TTC549 (cell line): Measurements from ENCODE around the gene GUCA1C.

Experiments
- FAIRE-seq: peaks from 2 replicates; lab custom pipeline; 2012; peaks lifted over from hg19 to GRCh38; lab: Jason Lieb, UNC

The GUCA1C gene, protein sequence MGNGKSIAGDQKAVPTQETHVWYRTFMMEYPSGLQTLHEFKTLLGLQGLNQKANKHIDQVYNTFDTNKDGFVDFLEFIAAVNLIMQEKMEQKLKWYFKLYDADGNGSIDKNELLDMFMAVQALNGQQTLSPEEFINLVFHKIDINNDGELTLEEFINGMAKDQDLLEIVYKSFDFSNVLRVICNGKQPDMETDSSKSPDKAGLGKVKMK

DNA sequence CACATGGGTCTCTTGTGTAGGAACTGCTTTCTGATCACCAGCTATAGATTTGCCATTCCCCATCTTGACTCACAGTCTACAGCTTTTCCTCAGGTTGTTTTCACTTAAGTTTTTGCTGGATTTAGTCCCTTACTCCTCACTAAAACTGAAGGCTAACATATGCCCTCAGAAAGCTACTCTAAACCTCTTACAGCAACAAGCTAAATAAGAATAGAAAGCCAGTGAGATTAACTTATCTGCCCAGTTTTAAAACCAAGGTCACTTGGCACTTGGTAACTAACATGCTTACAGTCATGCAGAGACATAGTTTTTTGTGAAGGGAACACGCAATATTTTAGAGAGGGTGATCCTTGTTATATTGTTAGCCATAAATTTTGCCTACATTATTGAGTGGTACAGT is at the start of gene GUCA1C:
Gene GUCA1C (minus strand): TSS at position 180 of the 400 bp plus-strand sequence. CDS start 117 bp downstream, at position 63.
- no peak for FAIRE-seq

DNA sequence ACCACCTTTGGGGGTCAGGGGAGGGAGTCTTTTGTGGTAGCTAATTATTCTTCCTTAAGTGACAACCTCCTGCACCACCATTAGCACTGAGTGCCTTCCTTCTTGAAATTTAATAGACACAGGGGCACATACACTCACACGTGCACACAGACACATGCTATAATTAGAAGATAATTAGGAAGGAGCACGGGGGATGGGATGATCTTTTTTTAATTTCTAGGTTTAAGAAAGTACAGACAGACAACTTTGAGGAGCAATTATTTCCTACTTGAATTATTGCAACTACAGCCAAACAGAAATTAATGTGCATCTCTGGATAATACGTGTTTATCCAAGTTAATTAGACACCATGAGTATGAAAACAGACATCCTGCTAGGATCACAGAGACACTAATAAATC is 44.8 kb upstream of the GUCA1C start:
- FAIRE-seq = no peak

DNA sequence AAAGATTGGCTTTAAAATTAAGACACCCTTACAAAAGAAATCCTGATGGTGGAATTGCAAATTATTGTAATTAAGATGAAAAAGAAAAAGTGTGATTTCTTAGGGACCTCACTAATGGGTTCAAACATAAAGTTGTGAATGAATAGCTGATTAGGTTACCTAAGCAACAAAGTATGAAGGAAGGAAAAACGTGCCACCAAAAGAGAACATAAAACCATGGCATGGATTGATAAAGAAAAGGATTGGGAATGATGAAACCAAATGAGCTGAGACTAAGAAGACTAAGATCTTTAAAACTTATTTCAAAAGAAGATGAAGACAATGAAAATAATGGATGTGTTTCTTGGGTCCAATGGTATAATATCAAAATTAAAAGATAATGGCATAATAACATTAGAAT is 32.2 kb upstream of the GUCA1C start:
- FAIRE-seq = no peak

DNA sequence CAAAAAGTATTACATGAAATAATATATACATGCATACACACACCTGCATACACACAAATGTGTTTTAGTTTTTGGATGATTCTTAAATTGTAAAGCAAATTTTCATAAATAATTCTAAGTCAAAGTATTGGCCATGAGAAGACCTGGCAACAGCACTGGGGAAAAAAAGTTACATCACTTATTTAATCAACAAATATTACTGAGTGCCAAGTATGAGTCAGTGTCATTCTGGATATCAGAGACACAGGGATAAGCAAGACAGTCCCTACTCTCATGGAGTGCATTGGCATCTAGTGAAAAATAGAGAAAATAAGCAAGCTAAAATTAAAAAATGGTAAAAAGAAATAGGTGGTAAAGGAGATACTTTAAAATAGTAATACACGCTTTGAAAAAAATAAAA is 29.4 kb upstream of the GUCA1C start:
- no peak for FAIRE-seq

DNA sequence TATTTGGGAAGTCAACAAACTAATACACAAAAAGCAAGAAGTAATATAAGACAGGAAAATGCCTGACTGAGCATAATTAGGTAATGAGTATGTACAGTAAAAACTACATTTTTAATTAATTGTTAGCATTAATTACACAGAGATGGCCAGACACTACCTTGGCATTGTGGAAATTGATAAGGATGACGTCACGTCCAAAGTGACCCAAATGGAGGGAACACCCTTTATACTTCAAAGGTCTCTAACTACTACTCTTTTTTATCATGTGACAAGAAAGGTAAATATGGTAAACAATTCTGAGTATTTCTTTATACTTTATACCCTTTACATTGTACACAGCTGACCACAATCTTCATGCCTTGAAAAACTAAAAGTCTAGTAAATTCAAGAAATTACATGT is 22.4 kb upstream of the GUCA1C start:
- no peak for FAIRE-seq

DNA sequence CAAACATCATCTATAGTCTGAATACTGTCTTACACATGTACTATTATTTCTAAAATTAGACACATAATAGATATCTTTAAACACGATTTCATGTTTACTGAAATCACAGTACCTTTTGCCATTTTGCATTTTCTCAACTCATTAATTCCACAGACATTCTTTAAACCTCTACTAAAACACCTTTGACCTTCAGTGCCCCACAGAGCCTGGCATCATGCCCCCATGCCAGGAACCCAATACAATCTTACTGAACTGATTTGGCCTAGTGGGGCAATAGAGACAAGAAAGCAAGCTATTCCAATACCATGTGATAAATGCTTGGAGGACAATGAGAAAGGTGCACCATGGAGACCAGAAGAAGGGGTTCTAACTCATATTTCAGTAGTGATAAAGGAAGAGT is 19.3 kb upstream of the GUCA1C start:
- no peak for FAIRE-seq

DNA sequence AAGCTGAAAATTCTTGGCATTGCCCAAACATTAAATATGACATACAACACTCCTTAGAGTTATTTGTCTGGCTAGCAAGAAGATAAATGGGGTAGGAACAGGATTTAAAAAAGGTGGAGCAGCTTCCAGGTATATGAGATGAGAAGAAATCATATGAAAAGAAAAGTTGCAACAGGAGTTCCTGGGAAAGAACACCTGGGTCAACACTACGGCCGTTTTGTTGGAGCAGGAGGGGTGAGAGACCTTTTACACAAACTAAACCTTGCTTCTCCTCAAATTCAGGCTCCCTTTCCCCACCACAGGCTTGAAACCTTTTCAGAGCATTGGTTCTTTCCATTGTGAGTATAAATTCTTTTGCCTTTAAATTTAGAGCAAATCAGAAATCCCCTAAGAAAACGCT is 18.8 kb upstream of the GUCA1C start:
- no peak for FAIRE-seq

DNA sequence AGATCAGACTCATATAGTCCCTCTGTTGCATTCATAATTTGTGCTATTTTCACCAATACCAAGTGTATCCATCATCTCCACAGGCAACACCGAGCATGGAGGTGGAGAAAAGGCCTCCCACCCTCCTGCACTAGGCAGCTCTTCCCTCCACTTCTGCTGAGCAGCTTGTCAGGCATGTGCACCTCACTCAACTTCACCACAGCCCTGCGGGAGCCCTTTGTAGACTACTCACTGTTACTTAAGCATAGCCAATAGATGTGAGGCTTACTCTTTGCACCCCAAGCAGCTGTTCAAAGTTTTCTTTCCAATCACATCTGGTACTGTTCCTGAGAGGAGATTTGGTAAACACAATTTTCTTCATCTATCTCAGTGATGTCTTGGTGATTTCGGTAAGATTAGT is 16.9 kb upstream of the GUCA1C start:
- FAIRE-seq = no peak

DNA sequence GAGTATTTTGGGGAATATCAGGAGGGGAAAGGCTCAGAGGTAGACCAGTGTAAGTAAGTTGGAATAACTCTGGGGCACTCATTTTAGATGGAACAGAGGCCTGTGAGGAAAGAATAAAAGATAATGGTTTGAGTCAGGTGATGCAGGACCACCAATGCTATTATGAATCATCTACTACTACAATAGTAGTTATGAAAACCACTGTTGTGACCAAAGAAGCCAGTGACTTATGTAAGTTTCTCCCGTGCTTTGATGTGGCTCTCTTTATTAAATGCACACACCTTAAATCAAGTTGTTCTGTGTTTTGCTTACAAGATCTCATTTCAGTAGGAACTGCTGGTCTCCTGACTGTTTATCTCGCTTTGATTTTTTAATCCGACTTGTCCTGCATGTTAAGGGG is 13.1 kb upstream of the GUCA1C start:
- no peak for FAIRE-seq

DNA sequence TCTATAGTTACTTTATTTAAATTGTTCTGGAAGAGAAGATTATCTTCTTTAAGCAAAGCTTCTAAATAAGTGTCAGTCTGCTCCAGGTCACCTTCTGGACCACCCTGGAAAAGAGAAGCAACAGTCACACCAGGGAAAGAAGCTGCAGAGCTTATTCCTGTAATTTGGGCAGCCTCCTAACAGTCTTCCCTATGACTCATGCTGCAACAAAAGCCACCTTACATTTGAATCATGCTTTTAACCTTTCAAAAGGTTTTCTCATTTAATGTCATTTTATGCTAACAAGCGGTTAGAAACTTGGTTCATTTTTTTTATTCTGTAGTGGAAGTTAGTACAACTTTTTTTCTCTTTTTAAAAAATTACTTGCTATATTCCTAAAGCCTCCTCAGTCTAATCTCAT is 5.3 kb upstream of the GUCA1C start:
- FAIRE-seq = no peak

DNA sequence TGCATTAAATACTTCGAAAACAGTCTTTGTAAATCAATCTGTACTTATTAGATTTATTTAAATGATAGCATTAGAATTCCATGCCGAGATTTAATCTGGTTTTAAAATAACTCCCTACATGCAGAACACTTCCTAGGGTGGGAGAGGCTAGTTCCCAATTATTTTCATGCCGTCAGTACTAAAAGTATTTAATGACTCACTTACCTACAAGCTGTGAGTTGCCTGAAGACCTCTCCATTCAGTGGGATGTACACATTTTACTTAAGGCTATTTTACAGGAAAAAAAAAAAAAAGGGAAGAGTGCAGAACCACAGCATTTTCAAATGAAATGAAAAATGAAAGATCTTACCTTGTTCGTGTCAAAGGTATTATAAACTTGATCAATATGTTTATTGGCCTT is 469 bp downstream of the GUCA1C start:
- no peak for FAIRE-seq

DNA sequence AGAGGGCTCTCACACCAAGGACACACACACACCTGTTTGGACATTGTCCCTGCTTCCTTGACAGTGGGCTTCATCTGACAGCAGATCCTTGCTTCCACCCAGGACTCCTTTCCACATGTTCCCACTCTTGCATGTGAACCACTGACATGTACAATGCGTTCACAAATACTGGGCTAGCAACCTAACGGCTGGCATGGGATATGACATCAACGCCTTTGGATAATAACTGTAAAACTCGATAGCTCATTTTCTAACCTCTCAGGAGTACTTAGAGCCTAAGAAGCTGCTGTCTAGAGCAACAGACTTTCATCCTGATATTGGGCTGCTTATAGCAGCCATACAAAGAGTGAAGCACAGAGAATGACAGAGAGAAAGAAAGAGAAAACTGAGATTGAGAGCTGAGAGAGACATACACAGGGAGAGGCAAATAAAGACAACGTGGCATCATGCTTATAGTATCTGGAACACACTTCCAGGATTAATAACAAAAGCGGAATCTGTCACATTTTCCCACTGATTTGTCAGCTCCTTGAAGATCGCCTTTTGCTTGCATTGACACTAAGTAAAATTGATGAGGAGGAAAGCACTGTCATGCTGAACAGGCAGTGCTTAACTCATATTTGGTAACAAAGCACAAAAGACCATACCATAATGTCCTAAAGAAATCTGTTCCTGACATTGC is 1.7 kb downstream of the GUCA1C start:
- no peak for FAIRE-seq

DNA sequence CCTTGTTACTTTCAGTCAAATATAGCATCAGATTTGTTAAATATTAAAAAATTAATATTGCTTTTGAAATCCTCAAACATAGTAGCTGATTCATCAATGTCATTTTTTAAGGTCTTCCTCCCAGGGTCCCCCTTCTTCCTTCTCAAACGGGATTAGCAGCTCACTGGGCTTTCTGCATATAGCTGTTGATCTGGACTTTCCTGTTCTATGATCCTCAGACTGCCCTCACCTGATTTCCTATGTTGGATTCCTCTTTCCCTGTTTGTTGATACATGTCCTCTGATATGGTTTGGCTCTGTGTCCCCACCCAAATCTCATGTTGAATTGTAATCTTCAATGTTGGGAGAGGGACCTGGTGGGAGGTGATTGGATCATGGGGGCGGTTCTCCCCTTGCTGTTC is 5.8 kb downstream of the GUCA1C start:
- FAIRE-seq = no peak

DNA sequence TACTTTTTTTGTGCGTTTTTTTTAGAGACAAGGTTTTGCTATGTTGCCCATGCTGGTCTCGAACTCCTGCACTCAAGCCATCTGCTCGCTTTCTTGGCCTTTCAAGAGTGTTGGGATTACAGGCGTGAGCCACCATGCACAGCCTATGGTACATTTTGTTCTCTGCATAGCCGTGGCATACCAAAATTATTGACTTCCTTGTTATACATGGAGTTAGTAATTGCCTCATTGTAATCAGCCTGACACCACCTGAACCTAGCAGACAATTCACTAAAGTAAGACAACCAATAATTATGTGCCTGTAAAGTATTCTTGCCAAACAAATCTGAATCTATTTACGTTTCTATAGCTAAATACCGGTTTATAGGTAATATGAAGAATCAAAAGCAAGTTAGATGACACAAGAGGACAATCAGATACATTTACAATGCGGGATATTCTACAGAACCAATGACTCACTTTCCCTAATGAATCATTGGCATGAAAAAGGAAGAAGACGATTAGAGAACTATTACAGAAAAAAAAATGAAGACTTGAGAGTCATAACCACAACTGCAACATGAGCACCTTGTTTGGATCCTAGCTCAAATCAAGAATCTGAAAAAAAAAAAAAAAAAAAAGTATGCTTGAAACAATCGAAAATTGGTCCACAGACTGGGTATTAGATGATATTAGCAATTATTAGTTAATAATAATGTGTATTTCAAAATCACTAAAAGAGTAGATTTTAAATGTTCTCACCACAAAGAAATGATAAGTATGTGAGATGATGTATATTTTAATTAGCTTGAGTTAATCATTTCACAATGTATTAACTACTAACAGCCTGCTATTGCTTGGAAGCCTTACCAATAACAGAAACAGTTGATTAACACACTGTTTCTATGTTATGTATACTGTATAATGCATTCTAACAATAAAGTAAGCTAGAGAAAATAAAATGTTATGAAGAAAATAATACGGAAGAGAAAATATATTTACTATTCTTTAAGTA is 7.1 kb downstream of the GUCA1C start:
- no peak for FAIRE-seq

DNA sequence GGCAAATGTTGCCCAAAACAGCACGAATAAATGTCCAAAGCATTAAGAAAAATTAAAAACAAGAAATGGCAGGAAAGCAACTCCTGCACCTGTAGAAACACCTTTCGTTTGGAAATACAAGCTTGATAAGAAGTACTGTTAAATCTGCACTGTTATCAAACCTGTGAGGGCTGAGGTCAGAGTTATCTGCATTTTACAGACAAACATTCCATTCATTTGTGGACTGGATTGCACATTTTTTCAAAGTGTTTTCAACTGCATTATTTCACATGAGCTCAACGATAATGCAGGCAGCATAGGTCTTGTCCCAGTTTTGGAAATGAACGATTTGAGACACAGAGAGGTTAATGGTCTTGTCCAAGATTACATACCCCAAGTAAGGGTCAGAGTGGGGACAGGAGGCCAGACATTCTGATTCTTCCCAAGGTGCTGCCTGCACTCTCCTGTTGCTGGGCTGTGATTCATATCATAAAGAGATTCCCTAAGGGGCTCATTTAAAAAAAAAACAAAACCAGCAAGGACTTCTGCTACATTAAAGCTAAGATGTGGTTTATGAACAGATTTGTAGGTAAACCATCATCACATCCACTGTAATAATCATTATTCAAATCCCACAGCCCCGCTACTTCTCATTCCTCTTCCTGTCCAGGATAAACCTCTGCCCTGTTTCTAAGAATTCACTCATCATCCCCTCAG is 13.0 kb downstream of the GUCA1C start:
- no peak for FAIRE-seq

DNA sequence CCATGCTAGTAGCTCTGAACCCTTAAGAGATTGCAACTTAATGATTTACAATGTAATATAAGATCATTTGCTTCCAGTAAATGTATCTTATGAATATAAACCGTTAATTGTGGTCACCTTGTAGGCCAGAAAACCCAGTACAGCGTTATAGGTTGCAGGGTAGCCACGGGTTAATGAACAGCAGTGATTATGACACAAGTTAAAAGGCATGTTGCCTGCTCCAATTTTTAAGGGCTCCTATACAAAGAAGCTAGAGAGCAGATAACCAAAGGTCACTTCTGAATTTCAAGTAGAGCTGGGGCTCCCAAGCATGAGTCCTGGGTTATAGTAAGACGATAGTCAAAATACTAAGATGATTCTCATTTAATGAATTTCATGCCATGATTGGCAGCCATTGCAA is 13.5 kb downstream of the GUCA1C start:
- FAIRE-seq = no peak

DNA sequence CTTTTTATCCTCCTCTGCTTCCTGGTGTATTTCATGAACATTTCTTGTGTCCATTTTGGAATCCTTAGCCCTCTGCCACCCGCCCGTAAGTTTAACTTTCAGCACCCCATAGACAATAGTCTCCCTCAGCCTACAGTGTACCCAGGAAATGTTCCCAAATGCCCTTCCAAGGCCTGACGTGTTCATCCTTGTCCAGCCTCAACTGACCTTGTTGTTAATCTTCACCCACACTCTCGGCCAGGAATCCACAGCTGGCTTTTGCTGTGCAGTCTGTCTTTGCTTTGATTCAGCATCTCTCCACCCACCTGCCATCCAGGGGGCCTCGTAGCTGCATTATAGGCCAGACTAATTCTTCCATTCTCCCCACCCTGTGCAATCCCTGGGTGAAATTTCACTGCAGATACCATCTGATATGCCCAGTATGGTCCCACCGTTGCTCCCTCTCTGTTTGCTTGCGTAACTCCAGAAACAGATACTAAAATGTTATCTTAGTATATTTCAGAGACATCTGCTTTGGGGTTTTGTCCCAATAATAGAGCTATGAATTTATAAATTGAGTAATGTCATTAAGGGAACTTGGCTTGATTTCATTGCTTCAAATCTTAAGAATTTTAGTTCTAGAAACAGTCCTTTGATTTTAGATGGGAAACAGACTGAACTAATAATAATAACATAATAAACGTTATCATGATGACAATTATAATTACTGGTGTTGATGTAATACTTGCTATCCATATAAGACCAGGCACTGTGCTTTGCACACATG is 16.6 kb downstream of the GUCA1C start:
- FAIRE-seq = no peak

DNA sequence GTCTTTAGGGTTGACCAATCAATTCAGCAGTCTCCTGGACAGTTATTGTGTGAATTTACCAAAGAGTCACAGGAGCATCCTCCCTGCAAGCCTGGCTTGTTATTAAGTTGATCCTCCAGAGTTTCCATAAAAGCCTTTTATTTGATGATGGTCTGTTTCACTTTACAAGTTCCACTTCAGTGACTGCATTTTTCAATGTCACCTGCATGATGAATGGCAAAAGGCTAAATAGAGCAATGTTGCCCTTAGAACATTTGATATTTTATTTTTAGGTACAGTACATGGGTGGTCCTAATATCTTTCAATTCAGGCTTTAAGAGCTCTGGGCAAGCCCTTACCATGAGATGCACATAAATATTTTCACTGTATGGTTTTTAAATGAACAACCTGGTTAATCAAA is 22.6 kb downstream of the GUCA1C start:
- FAIRE-seq = no peak

DNA sequence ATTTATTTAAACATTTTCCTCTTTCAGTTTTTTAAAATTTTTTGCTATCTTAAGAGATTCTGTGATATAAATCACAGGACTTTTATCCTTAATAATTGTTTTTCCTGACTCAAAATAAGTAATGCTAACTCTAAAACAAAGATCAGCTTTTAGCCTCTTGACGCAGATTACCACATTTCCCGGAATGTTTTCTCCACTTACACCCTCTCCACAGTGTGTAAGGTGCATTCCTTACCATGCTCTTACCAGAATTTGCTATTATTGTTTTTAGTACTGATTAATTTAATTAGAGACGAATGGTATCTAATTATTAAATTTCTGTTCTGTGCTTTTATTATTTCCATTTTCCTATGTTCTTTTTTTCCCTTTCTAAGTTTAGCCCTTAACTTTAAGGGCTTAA is 34.8 kb downstream of the GUCA1C start:
- no peak for FAIRE-seq

DNA sequence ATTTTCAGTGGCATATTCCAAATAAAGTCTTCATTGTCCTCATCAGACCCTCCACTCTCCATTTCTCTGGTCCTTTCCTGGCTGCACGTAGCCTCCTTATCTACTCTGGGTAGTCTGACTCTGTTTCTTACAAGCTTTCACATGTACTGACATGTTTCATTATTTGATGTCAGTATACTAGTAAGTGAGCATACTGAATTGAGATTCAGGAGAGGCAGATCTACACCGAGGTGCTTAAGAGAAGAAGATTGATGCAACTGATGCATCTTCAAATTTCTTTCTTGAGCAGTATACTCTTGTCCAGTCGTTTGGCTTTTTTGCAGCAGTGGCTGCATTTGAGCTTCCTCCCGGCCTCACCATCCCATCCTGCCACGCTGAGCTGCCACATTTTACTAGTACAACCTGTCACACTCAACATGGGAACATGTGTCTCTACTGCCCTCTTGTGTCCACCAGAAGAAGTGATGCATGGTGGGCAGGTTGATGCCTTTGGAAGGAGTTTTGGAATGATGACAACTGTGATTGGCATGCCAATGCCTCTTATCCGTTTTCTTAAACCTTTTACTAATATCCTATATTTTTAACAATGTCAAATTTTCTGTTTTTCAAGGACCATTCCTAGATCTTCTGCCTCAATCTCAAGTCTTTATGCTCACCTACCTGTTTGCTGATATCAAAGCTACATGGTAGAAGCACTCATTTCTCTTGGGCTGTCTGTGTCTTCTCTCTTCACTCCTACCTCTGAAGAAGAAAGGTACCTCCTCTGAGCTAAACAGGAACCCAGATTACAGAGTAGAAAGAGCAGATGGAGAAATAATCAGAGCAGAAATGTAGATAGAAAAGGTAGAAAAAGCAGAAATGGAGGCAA is 38.7 kb downstream of the GUCA1C start:
- no peak for FAIRE-seq

DNA sequence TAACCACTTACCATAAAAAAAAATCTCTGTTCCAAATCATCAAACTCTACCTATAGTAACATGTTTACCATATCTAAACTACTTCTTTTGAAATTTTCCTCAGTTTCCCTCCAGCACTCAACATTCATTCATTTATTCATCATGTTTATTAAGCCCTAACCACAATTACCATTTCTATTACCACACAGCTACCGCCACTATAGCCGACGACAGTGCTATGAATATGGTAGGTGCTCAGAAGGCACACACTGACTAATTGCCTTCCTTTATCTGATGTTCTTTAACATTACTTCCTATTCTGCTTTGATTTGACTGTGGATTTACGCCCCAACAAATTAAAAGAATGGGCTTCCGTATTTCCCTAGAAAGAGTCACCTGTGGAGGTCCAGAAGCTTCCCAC is 43.9 kb downstream of the GUCA1C start:
- no peak for FAIRE-seq
